ENCODE results near the gene C11orf42.

- TF ChIP-seq, protein P1, sequence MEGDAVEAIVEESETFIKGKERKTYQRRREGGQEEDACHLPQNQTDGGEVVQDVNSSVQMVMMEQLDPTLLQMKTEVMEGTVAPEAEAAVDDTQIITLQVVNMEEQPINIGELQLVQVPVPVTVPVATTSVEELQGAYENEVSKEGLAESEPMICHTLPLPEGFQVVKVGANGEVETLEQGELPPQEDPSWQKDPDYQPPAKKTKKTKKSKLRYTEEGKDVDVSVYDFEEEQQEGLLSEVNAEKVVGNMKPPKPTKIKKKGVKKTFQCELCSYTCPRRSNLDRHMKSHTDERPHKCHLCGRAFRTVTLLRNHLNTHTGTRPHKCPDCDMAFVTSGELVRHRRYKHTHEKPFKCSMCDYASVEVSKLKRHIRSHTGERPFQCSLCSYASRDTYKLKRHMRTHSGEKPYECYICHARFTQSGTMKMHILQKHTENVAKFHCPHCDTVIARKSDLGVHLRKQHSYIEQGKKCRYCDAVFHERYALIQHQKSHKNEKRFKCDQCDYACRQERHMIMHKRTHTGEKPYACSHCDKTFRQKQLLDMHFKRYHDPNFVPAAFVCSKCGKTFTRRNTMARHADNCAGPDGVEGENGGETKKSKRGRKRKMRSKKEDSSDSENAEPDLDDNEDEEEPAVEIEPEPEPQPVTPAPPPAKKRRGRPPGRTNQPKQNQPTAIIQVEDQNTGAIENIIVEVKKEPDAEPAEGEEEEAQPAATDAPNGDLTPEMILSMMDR (conservative IDR thresholded peaks at IDR 0.05): no peak
- no peak for TF ChIP-seq ZFX (IDR thresholded peaks at IDR 0.05)
Measured at GRCh38 chr11:6229911-6230310, 24.6 kb downstream of the C11orf42 start.
